Brain microvascular endothelial cell (primary cell): ENCODE measurements around the gene ARHGAP24.

ENCODE experiments used
- DNase-seq: peaks from one replicate; pipeline ENCODE4 v3.0.0-alpha.2; 2020
- H3K27ac ChIP-seq: fragments of 250-450 bp; sonication (Bioruptor Pico); 2 replicates; pipeline ENCODE4 v1.5.1; 2020; ENCODE audit warnings: mild to moderate bottlenecking, moderate library complexity
- H3K27me3 ChIP-seq: fragments of 250-450 bp; sonication (Bioruptor Pico); replicated peaks from 2 replicates; pipeline ENCODE4 v1.5.1; 2020; ENCODE audit warnings: mild to moderate bottlenecking
- H3K36me3 ChIP-seq: fragments of 250-450 bp; sonication (Bioruptor Pico); replicated peaks from 2 replicates; pipeline ENCODE4 v1.5.1; 2020; ENCODE audit warnings: mild to moderate bottlenecking
- H3K4me3 ChIP-seq: 2 replicates; pipeline ENCODE4 v1.5.1; 2011; ENCODE audit warnings: low read depth, mild to moderate bottlenecking, control low read depth, low read length, moderate library complexity
- in situ Hi-C: cut with HindIII; loops from 2 replicates; pipeline ENCODE4 v1.10.0; 2017; ENCODE audit warnings: low sequenced_read_pairs, low pct_ligation_motif_present
- TF ChIP-seq, protein P1 (sequence below): IDR thresholded peaks from 2 replicates; pipeline ENCODE4 v1.5.1; 2011; ENCODE audit warnings: low read depth, mild to moderate bottlenecking, moderate library complexity, low read length, control low read depth, inconsistent platforms; ENCODE audit errors: missing control alignments

The ARHGAP24 gene

DNA sequence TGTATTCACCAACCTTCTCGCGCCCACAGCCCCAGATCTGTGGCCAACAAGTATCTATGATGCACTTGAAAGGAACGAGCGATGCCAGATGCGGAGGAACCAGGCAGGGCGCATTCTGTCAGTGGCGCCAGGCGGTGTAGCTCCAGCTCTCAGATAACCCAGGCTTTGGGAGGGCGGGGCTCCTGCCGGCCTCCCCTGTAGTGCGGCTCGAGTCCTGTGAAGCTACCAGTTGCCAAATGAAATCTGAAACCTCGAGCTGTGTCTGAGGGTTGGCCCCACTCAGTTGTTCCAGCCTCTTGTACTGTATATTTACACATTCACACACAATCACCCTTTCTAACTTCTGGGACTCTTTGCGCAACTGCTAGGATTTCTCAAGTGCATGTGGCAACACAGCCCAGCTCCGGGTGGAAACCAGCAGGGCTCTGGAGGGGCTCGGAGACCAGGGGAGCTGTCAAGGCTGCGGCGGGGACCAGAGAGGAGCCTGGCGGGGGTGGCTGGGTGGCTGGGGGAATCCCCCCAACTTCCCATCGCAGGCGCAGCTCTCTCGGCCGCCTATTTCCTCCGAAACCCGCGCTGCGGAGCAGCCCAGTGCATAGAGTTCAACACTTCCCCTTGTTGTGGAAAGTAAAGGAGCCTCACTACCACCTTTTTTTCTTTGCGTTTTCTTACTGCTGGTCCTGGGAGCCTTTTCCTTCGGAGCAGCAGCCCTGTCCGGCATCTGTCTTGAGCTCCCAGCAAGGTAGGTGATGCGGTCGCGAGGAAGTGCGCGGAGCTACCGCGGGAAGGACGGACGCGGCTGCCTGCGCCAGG, at the start of gene ARHGAP24:
TSS of gene ARHGAP24 (plus strand) at position 333 of the 813 bp plus-strand sequence.
- peak; percentile 88 for DNase-seq
- H3K27me3 ChIP-seq, result peaks cover 8% of the 10 kb centered on the region
- no peaks in the 10 kb centered on the region for H3K36me3 ChIP-seq
- TF ChIP-seq, protein P1, sequence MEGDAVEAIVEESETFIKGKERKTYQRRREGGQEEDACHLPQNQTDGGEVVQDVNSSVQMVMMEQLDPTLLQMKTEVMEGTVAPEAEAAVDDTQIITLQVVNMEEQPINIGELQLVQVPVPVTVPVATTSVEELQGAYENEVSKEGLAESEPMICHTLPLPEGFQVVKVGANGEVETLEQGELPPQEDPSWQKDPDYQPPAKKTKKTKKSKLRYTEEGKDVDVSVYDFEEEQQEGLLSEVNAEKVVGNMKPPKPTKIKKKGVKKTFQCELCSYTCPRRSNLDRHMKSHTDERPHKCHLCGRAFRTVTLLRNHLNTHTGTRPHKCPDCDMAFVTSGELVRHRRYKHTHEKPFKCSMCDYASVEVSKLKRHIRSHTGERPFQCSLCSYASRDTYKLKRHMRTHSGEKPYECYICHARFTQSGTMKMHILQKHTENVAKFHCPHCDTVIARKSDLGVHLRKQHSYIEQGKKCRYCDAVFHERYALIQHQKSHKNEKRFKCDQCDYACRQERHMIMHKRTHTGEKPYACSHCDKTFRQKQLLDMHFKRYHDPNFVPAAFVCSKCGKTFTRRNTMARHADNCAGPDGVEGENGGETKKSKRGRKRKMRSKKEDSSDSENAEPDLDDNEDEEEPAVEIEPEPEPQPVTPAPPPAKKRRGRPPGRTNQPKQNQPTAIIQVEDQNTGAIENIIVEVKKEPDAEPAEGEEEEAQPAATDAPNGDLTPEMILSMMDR, result peak; percentile 24
- H3K27ac ChIP-seq, result peak within 1 kb of the TSS; percentile 54
- peak within 1 kb of the TSS; percentile 61 for H3K4me3 ChIP-seq
- in situ Hi-C loops, result no loop called here

DNA sequence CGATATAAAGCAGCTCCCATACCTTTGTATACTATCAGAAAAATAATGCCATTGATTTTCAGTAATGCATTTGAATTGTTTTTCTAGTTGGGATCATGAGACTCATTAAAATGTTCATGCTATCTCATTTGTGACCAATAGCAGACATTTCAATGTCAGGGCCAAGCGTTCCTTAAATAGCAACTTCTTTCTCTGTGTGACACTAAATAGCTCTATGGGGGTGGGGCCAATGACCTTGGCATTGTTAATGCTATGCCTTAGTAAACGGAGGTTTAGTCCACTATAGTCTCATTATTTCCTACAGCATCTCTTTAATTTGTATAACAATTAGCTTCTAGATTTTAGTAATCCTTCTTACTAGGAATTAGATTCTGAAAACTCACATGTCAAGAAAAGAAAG, 48.6 kb upstream of the ARHGAP24 start:
- in situ Hi-C loops, result no loop called here
- TF ChIP-seq, protein P1, result no peak
- no peaks in the 10 kb centered on the region for H3K36me3 ChIP-seq
- no peaks in the 10 kb centered on the region for H3K27me3 ChIP-seq
- DNase-seq, result no peak
- no peak overlapping the region for H3K4me3 ChIP-seq
- H3K27ac ChIP-seq, result no peak overlapping the region

DNA sequence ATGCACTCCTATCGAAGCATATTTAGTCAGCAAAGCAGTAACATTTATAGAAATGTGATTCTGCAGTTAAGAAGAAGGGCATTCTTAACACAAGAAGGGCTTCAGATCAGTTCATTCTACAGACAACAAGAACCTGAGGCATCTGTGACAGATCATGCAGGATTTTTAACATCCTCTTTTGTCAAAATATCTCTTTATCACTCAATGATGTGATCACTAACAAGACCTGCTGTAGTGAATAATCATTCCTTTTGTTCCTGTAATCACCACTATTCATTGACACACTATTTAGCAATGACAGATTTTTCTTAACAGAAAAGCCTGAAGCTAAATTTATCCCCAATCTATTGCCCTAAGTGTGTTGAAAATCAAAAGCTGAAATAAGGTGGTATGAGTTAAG, 47.8 kb upstream of the ARHGAP24 start:
- H3K36me3 ChIP-seq, result no peaks in the 10 kb centered on the region
- no peak for DNase-seq
- no peaks in the 10 kb centered on the region for H3K27me3 ChIP-seq
- H3K4me3 ChIP-seq, result no peak overlapping the region
- H3K27ac ChIP-seq, result no peak overlapping the region
- in situ Hi-C loops, result no loop called here
- TF ChIP-seq, protein P1, result no peak

DNA sequence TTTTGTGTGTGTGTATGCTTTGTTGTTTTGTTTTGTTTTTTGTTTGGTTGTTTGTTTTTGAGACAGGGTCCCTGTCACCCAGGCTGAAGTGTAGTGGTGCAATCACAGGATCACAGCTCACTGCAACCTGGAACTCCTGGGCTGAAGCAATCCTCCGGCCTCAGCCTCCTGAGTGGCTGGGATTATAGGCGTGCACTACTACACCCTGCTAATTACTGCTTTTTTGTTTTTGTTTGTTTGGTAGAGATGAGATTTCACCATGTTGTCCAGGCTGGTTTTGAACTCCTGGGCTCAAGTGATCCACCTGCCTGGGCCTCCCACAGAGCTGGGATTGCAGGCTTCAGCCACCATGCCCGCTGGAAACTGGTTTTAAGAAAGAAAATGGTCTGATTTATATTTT, 44.7 kb upstream of the ARHGAP24 start:
- Histone ChIP-seq H3K27ac (no peak overlapping the region), H3K27me3 (no peaks in the 10 kb centered on the region), H3K4me3 (no peak overlapping the region), H3K36me3 (no peaks in the 10 kb centered on the region)
- in situ Hi-C loops, result no loop called here
- no peak for DNase-seq
- TF ChIP-seq, protein P1, result no peak

DNA sequence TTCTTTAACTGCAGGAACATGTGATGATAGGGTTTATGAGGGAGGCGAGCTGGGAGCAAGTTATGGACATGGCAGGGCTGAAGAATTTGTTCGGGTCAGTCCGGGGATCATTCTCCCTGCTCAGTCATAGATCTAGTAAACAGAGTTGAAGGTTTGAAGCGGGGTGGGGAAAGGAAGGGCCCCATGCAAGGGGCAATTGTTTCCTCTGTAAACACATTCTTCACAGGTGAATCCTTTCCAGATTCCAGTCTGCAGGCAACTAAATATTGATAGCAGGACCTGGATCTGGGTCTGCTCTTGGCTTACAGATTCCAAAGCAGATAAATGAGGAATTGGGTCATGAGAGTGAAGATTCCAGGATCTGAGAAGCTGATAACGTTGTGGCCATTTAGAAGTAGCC, 44.3 kb upstream of the ARHGAP24 start:
- no peaks in the 10 kb centered on the region for H3K27me3 ChIP-seq
- H3K36me3 ChIP-seq, result no peaks in the 10 kb centered on the region
- H3K4me3 ChIP-seq, result no peak overlapping the region
- TF ChIP-seq, protein P1, result no peak
- in situ Hi-C loops, result no loop called here
- no peak overlapping the region for H3K27ac ChIP-seq
- no peak for DNase-seq

DNA sequence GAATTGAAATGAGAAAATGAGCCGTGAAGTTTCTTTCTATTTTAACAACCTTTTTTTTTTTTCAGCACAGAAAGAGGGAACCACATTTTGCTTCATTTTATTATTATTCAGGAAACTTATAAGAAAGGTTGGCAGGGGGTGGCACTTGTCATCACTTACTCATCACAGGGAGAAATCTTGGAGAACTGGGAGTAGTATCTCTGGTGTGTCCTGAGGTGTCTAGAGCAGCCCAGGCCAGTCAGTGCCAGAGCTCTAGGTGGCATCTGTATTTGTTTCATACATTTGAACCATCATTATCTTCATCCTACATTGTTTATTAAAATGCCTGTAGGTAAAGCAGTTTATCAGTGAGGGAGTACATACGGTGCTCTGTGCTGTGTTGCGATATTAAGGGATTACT, 43.8 kb upstream of the ARHGAP24 start:
- in situ Hi-C loops, result no loop called here
- TF ChIP-seq, protein P1, result no peak

More for the DNA sequence above, 43.8 kb upstream of the ARHGAP24 start:
- Histone ChIP-seq H3K27me3 (no peaks in the 10 kb centered on the region), H3K4me3 (no peak overlapping the region), H3K36me3 (no peaks in the 10 kb centered on the region), H3K27ac (no peak overlapping the region)
- DNase-seq, result no peak
